Prostate gland (tissue), 2 donors: ENCODE results near the gene MAML2. TPM values are rescaled to one million over a fixed set of nuclear protein-coding genes. Genes with fewer than 3 reads are reported as not detected.

Source experiments
- DNase-seq: peaks from one replicate; pipeline ENCODE4 v3.0.0-alpha.2; 2019; ENCODE audit warnings: low spot score
- H3K27ac ChIP-seq, 2 donors: fragments of 200-600 bp; sonication (generic); 2 replicates each; pipeline ENCODE4 v1.5.1; 2017 to 2019
- H3K27me3 ChIP-seq: fragments of 200-600 bp; sonication (generic); replicated peaks from 2 replicates; pipeline ENCODE4 v1.5.1; 2019; ENCODE audit not compliant: insufficient read depth
- H3K36me3 ChIP-seq, 2 donors: fragments of 200-600 bp; sonication (generic); 1 replicate in 1 of 2; 2 replicates in 1 of 2; pipeline versions ENCODE4 v1.5.1 to v1.8.1; 2017 to 2019
- H3K4me1 ChIP-seq: fragments of 200-600 bp; sonication (generic); replicated peaks from 2 replicates; pipeline ENCODE4 v1.5.1; 2019
- H3K4me3 ChIP-seq, 2 donors: fragments of 200-600 bp; sonication (generic); 2 replicates each; pipeline ENCODE4 v1.5.1; 2017 to 2019
- H3K9me3 ChIP-seq: fragments of 200-600 bp; sonication (generic); 2 replicates; pipeline ENCODE4 v1.5.1; 2017
- CTCF ChIP-seq, 4 experiments: fragments of 200-600 bp in 2 of 4; fragments of 450-650 bp in 2 of 4; sonication (generic) in 2 of 4; IDR thresholded peaks; 1 replicate in 3 of 4; 2 replicates in 1 of 4; pipeline ENCODE4 v1.5.1; 2016 to 2019; ENCODE audit warnings: antibody characterized with exemption in 4 of 4, mild to moderate bottlenecking in 2 of 4, moderate library complexity in 2 of 4
- POLR2A ChIP-seq: fragments of 450-650 bp; IDR thresholded peaks from one replicate; pipeline ENCODE4 v1.6.1; 2016; ENCODE audit warnings: antibody characterized with exemption, mild to moderate bottlenecking
- POLR2AphosphoS5 ChIP-seq: sonication (generic); formaldehyde crosslinking; IDR thresholded peaks from one replicate; pipeline ENCODE4 v1.6.1; 2017; ENCODE audit warnings: antibody characterized with exemption
- WGBS: methylation state at CpG from one replicate; pipeline ENCODE4 v1.1.5; 2018; 5-methylcytosine and 5-hydroxymethylcytosine counted together
- intact Hi-C: fragments of 100-400 bp; cut with DNase I; formaldehyde crosslinking; loops from one replicate; pipeline ENCODE4 v1.14.2; 2022
- total RNA-seq, 2 donors: library from RNA; depleted of rRNA; stranded (reverse); fragments of >200 nt; gene quantifications; one replicate each; pipeline ENCODE4 v1.1.0, GENCODE V29; 2016

MAML2 gene
- total RNA-seq, 2 donors from 2014 or later, result 28.9 to 30.4 TPM

- Histone ChIP-seq H3K4me1 (no peaks in the 10 kb centered on the region), H3K9me3 (no peaks in the 10 kb centered on the region), H3K27ac (no peak overlapping the region), H3K36me3 (no peaks in the 10 kb centered on the region), H3K27me3 (no peaks in the 10 kb centered on the region), H3K4me3 (no peak overlapping the region)
- TF ChIP-seq CTCF (IDR thresholded peaks at IDR 0.05) (no peak), POLR2AphosphoS5 (no peak), POLR2A (no peak)
- 81% methylated on average over 2 of the region's 2 CpGs for WGBS
- no peak for DNase-seq
- intact Hi-C loops, result no loop called here
Measured at GRCh38 chr11:96137373-96137772, 205.6 kb downstream of the MAML2 start.

- TF ChIP-seq POLR2AphosphoS5 (no peak), CTCF (IDR thresholded peaks at IDR 0.05) (no peak), POLR2A (no peak)
- H3K36me3 ChIP-seq, result no peaks in the 10 kb centered on the region
- no peak overlapping the region for H3K27ac ChIP-seq
- DNase-seq, result no peak
- H3K4me3 ChIP-seq, result no peak overlapping the region
- no peaks in the 10 kb centered on the region for H3K27me3 ChIP-seq
- H3K4me1 ChIP-seq, result no peaks in the 10 kb centered on the region
- H3K9me3 ChIP-seq, result no peaks in the 10 kb centered on the region
- intact Hi-C loops, result no loop called here
- 65% methylated on average over 3 of the region's 3 CpGs for WGBS
Measured at GRCh38 chr11:96136613-96137298, 206.2 kb downstream of the MAML2 start.

GRCh38 chr11:96134602-96135001, 208.4 kb downstream of the MAML2 start:
- intact Hi-C loops, result no loop called here
- WGBS, result 19% methylated on average over 1 of the region's 1 CpG
- Histone ChIP-seq H3K9me3 (no peaks in the 10 kb centered on the region), H3K36me3 (no peaks in the 10 kb centered on the region), H3K27ac (no peak overlapping the region), H3K4me3 (no peak overlapping the region), H3K4me1 (no peaks in the 10 kb centered on the region), H3K27me3 (no peaks in the 10 kb centered on the region)
- TF ChIP-seq POLR2AphosphoS5 (no peak), POLR2A (no peak), CTCF (IDR thresholded peaks at IDR 0.05) (no peak)
- DNase-seq, result no peak

- Histone ChIP-seq H3K36me3 (no peaks in the 10 kb centered on the region), H3K4me3 (no peak overlapping the region), H3K27ac (no peak overlapping the region), H3K9me3 (no peaks in the 10 kb centered on the region), H3K4me1 (no peaks in the 10 kb centered on the region), H3K27me3 (no peaks in the 10 kb centered on the region)
- intact Hi-C loops, result no loop called here
- 75% methylated on average over 2 of the region's 2 CpGs for WGBS
- TF ChIP-seq POLR2A (no peak), CTCF (IDR thresholded peaks at IDR 0.05) (no peak), POLR2AphosphoS5 (no peak)
- DNase-seq, result no peak
Measured at GRCh38 chr11:96132437-96132836, 210.6 kb downstream of the MAML2 start.

GRCh38 chr11:96130061-96130620, 212.9 kb downstream of the MAML2 start:
- 94% methylated on average over 2 of the region's 2 CpGs for WGBS
- H3K4me3 ChIP-seq, result no peak overlapping the region
- no peaks in the 10 kb centered on the region for H3K36me3 ChIP-seq
- no peaks in the 10 kb centered on the region for H3K4me1 ChIP-seq
- no peak overlapping the region for H3K27ac ChIP-seq
- no peaks in the 10 kb centered on the region for H3K27me3 ChIP-seq
- no peak for TF ChIP-seq CTCF (IDR thresholded peaks at IDR 0.05)
- TF ChIP-seq POLR2AphosphoS5, result no peak
- no peak for TF ChIP-seq POLR2A
- intact Hi-C loops, result no loop called here
- H3K9me3 ChIP-seq, result no peaks in the 10 kb centered on the region
- no peak for DNase-seq
